ENCODE data around the gene LRRC25.
"Not testable (repeated sequence)": the region's sequence is repeated elsewhere in the genome, so short reads cannot be mapped to it uniquely, and the experiment has no call there.

LRRC25 gene

GRCh38 chr19:18373892-18374629, 23.4 kb downstream of the LRRC25 start:
- DNase-seq: peak; percentile 14 to 36

- DNase-seq: no peak
Measured at GRCh38 chr19:18373407-18373891, 24.0 kb downstream of the LRRC25 start.

GRCh38 chr19:18368504-18369222, 28.8 kb downstream of the LRRC25 start:
- DNase-seq: no peak

GRCh38 chr19:18366021-18366435, 31.4 kb downstream of the LRRC25 start:
- no peak for DNase-seq

- DNase-seq: no peak
Measured at GRCh38 chr19:18364826-18365528, 32.4 kb downstream of the LRRC25 start.

- not testable (repeated sequence) for DNase-seq
Measured at GRCh38 chr19:18364277-18364825, 33.1 kb downstream of the LRRC25 start.

GRCh38 chr19:18363787-18364186, 33.6 kb downstream of the LRRC25 start:
- DNase-seq: no peak

- no peak for DNase-seq
Measured at GRCh38 chr19:18362934-18363542, 34.4 kb downstream of the LRRC25 start.

GRCh38 chr19:18361646-18362045, 35.8 kb downstream of the LRRC25 start:
- no peak for DNase-seq

- no peak for DNase-seq
Measured at GRCh38 chr19:18357041-18357440, 40.4 kb downstream of the LRRC25 start.

- DNase-seq: not testable (repeated sequence)
Measured at GRCh38 chr19:18354743-18355142, 42.7 kb downstream of the LRRC25 start.

GRCh38 chr19:18353378-18354005, 43.9 kb downstream of the LRRC25 start:
- DNase-seq: no peak

GRCh38 chr19:18351544-18351943, 45.9 kb downstream of the LRRC25 start:
- no peak for DNase-seq

GRCh38 chr19:18350490-18350889, 46.9 kb downstream of the LRRC25 start:
- DNase-seq: no peak

GRCh38 chr19:18349524-18350128, 47.8 kb downstream of the LRRC25 start:
- peak in 1 of 2 experiments; percentile 13 for DNase-seq

- not testable (repeated sequence) for DNase-seq
Measured at GRCh38 chr19:18348818-18349339, 48.5 kb downstream of the LRRC25 start.

- DNase-seq: no peak
Measured at GRCh38 chr19:18348171-18348570, 49.3 kb downstream of the LRRC25 start.

- no peak for DNase-seq
Measured at GRCh38 chr19:18346091-18346490, 51.3 kb downstream of the LRRC25 start.

- DNase-seq: no peak
Measured at GRCh38 chr19:18345296-18345695, 52.1 kb downstream of the LRRC25 start.

- DNase-seq: no peak
Measured at GRCh38 chr19:18344582-18344950, 52.9 kb downstream of the LRRC25 start.

GRCh38 chr19:18342090-18342632, 55.3 kb downstream of the LRRC25 start:
- DNase-seq: no peak
